ENCODE measurements around the gene APOL3.
"Not testable (repeated sequence)": the region's sequence is repeated elsewhere in the genome, so short reads cannot be mapped to it uniquely, and the experiment has no call there.

Gene APOL3

DNA sequence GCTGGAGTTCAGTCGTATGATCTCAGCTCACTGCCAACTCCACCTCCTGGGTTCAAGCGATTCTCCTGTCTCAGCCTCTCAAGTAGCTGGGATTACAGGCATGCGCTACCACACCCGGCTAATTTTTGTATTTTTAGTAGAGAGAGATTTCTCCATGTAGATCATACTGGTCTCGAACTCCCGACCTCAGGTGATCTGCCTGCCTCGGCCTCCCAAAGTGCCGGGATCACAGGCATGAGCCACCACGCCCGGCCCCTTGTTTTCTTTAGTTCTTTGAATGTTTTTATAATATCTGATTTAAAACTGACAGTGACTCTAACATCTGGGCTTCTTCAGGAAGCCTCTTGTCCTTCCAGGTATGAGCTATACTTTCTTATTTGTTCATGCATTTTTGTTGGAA, 61.0 kb downstream of the APOL3 start:
- DNase-seq, result not testable (repeated sequence)

- no peak for DNase-seq
These were observed 62.7 kb downstream of the APOL3 start for GRCh38 chr22:36097880-36098279.

- DNase-seq, result not testable (repeated sequence)
These were observed 69.8 kb downstream of the APOL3 start for GRCh38 chr22:36090772-36091171.
